ENCODE results near the gene DCTN5.

DNA sequence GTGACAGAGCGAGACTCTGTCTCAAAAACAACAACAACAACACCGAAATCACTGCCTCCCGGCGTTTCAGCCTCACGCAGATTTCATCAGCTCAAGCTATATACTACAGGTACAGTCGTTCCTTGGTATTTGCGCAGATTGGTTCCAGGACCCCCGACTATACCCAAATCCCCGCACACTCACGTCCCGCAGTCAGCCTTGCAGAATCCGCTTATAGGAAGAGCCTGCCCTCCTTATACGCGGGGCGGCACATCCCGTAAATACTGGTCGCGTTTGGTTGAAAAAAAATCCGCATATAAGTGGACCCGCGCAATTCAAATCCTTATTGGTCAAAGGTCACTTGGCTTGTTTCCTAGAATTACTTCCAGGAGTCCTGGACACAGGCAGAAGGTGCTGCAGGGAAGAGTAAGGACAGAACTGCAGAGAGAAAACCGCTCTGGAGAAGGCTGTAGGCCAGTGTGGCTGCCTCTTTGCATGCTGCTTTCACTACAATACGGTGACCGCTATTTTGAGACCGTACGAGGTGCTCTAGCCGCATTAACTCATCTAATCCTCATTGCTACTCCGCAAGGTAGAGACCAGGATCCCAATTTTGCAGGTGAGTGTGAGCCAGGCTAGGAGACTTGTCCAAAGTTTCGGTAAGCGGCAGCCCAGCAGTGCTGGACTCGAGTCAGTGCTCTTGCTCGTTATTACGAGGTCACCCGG is 45.9 kb upstream of the DCTN5 start:
- TF ChIP-seq POLR2A (IDR thresholded peaks at IDR 0.05; ENCODE audit: low read length) (no peak), GATA1 (IDR thresholded peaks at IDR 0.05; ENCODE audit: low read depth, low read length) (no peak)
